ENCODE measurements around the gene ARL4C. TPM values are rescaled to one million over a fixed set of nuclear protein-coding genes. Genes with fewer than 3 reads are reported as not detected.

The ARL4C gene
- total RNA-seq, 2 experiments from 2014 or later: 27.2 to 32.8 TPM

DNA sequence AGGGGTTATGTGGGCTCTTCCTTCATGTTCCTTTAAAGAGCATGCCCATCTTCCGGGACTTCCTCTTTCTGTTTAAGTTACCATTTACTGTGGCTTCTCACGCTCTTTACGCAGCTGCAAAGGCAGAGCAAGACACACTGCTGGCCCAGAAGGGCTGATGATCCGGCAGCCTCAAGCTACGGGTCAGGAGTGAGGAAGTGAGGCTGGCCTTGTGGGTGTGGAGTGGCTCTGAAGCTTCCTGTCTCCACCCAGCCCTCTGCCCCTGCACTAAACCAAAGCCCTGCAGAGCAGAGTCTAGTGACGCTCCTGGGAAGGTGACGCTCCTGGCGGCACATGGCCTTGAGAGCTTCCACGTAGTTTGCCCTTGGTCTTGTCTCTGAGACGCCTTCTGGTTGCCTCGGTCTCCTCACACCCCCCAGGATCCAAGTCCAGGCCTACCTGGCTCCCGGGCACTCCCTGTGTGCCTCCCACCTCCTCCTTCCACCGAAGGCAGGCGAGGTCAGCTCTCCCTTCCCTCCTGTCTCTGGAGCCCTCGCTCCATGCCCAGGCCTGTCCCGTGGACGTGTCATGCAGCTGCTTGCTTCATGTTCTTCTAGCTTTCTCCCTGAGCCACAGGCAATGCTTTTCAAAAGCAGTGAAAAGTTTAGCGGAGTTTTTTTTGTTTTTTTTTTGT lies 50.3 kb downstream of the ARL4C start:
- Mint-ChIP-seq H3K9me3 (ENCODE audit: low read depth) (no peaks in the 10 kb centered on the region), H3K27me3 (no peaks in the 10 kb centered on the region), H3K4me1 (peaks cover 93% of the 10 kb centered on the region), H3K27ac (peak overlapping the region; percentile 94), H3K36me3 (ENCODE audit: low read depth) (peaks cover 17% of the 10 kb centered on the region), H3K4me3 (peak overlapping the region; percentile 61)
- DNase-seq (peak; percentile 86), ATAC-seq (peak; percentile 89)
- CTCF ChIA-PET: interaction anchor here (0.9 to 2.7 kb wide), 9 partner anchors 8 to 72 kb away, joined by 3 to 12 read pairs (median 5); no protein-coding TSS in a partner anchor
- POLR2A ChIA-PET: interaction anchor here (0.6 to 1.3 kb wide), 7 partner anchors 8 to 148 kb away, joined by 3 to 12 read pairs (median 4); partner anchors contain the start of gene ARL4C
- intact Hi-C loops (cut with DNase I, micrococcal nuclease): loop anchor here (1.0 kb wide), 2 partner anchors 20 to 45 kb away; no protein-coding TSS in a partner anchor

GRCh38 chr2:234444893-234445292 lies 52.0 kb downstream of the ARL4C start:
- Mint-ChIP-seq H3K27me3 (no peaks in the 10 kb centered on the region), H3K9me3 (ENCODE audit: low read depth) (no peaks in the 10 kb centered on the region), H3K4me3 (peak overlapping the region; percentile 61), H3K36me3 (ENCODE audit: low read depth) (peaks cover 16% of the 10 kb centered on the region), H3K4me1 (peaks cover 85% of the 10 kb centered on the region), H3K27ac (peak overlapping the region; percentile 99)
- DNase-seq (peak; percentile 65), ATAC-seq (peak; percentile 19)
- intact Hi-C loops (cut with DNase I, micrococcal nuclease): loop anchor here in 1 of 2 experiments (2.0 kb wide), 1 partner anchor 18 kb away; no protein-coding TSS in a partner anchor
- CTCF ChIA-PET: interaction anchor here (1.0 to 1.4 kb wide), 2 partner anchors 12 to 51 kb away, joined by 3 to 5 read pairs; partner anchors contain the start of gene ARL4C
- POLR2A ChIA-PET: interaction anchor here (1.0 kb wide), 2 partner anchors 9 to 1384 kb away, joined by 3 read pairs; no protein-coding TSS in a partner anchor

DNA sequence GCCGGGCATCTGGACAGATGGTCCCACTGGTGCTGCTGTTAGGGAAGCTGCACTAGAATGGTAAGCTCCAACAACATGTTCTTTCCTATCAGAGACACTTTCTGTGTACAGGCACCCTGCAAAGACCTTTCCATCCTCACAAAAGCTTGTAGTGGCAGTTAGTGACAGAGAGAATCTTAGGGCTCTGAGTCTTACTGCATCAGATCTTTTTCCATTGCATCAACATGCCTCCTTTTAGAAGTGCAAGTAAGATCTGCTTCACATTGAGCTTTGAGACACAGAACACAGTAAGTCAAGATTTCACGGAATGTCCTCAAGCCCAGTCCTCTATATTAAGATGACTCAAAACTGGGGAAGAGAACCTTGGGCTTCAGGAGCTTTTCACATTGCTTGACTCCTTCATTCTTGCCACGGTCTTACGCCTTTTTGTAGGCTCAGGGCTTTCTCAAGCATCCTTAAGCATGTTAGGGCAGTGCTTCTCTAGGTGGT lies 52.6 kb downstream of the ARL4C start:
- peak overlapping the region; percentile 99 for H3K27ac Mint-ChIP-seq
- no peaks in the 10 kb centered on the region for H3K27me3 Mint-ChIP-seq
- POLR2A ChIA-PET: interaction anchor here (0.6 to 1.0 kb wide), 3 partner anchors 10 to 1384 kb away, joined by 3 read pairs; no protein-coding TSS in a partner anchor
- H3K36me3 Mint-ChIP-seq (ENCODE audit: low read depth): peaks cover 14% of the 10 kb centered on the region
- CTCF ChIA-PET: interaction anchor here (1.0 to 1.4 kb wide), 3 partner anchors 12 to 52 kb away, joined by 3 to 5 read pairs (median 3); partner anchors contain the start of gene ARL4C
- no peaks in the 10 kb centered on the region for H3K9me3 Mint-ChIP-seq (ENCODE audit: low read depth)
- no peak for DNase-seq
- intact Hi-C loops (cut with DNase I, micrococcal nuclease): loop anchor here in 1 of 2 experiments (2.0 kb wide), 1 partner anchor 17 kb away; no protein-coding TSS in a partner anchor
- peaks cover 84% of the 10 kb centered on the region for H3K4me1 Mint-ChIP-seq
- no peak overlapping the region for H3K4me3 Mint-ChIP-seq
- no peak for ATAC-seq
